ENCODE results near the gene HTR1A.

HTR1A gene

GRCh38 chr5:63931836-63932235, 30.4 kb downstream of the HTR1A start:
- DNase-seq, result no peak
- no peaks in the 10 kb centered on the region for H3K36me3 Mint-ChIP-seq (ENCODE audit: low read depth)
- no peak for ATAC-seq
- no peak overlapping the region for H3K27ac Mint-ChIP-seq
- H3K4me1 Mint-ChIP-seq, result no peaks in the 10 kb centered on the region
- peaks cover 21% of the 10 kb centered on the region for H3K9me3 Mint-ChIP-seq
- H3K27me3 Mint-ChIP-seq, result no peaks in the 10 kb centered on the region
- H3K4me3 Mint-ChIP-seq, result no peak overlapping the region

- Mint-ChIP-seq H3K36me3 (ENCODE audit: low read depth) (no peaks in the 10 kb centered on the region), H3K4me3 (no peak overlapping the region), H3K27me3 (no peaks in the 10 kb centered on the region), H3K9me3 (peaks cover 13% of the 10 kb centered on the region), H3K4me1 (no peaks in the 10 kb centered on the region), H3K27ac (no peak overlapping the region)
- DNase-seq, result no peak
- ATAC-seq, result no peak
Measured at GRCh38 chr5:63928451-63928850, 33.8 kb downstream of the HTR1A start.

GRCh38 chr5:63923914-63924313, 38.3 kb downstream of the HTR1A start:
- Mint-ChIP-seq H3K27ac (no peak overlapping the region), H3K4me3 (no peak overlapping the region), H3K9me3 (peaks cover 5% of the 10 kb centered on the region), H3K36me3 (ENCODE audit: low read depth) (no peaks in the 10 kb centered on the region), H3K27me3 (no peaks in the 10 kb centered on the region), H3K4me1 (no peaks in the 10 kb centered on the region)
- ATAC-seq, result no peak
- no peak for DNase-seq

- no peaks in the 10 kb centered on the region for H3K27me3 Mint-ChIP-seq
- H3K4me1 Mint-ChIP-seq, result no peaks in the 10 kb centered on the region
- no peaks in the 10 kb centered on the region for H3K9me3 Mint-ChIP-seq
- H3K4me3 Mint-ChIP-seq, result no peak overlapping the region
- H3K27ac Mint-ChIP-seq, result no peak overlapping the region
- no peak for DNase-seq
- no peaks in the 10 kb centered on the region for H3K36me3 Mint-ChIP-seq (ENCODE audit: low read depth)
- ATAC-seq, result no peak
Measured at GRCh38 chr5:63919763-63920478, 42.3 kb downstream of the HTR1A start.

- Mint-ChIP-seq H3K9me3 (no peaks in the 10 kb centered on the region), H3K27me3 (no peaks in the 10 kb centered on the region), H3K4me3 (no peak overlapping the region), H3K36me3 (ENCODE audit: low read depth) (no peaks in the 10 kb centered on the region), H3K27ac (no peak overlapping the region), H3K4me1 (no peaks in the 10 kb centered on the region)
- DNase-seq, result no peak
- no peak for ATAC-seq
Measured at GRCh38 chr5:63916786-63917185, 45.5 kb downstream of the HTR1A start.

- DNase-seq (no peak), ATAC-seq (no peak)
- Mint-ChIP-seq H3K27ac (no peak overlapping the region), H3K27me3 (no peaks in the 10 kb centered on the region), H3K4me3 (no peak overlapping the region), H3K9me3 (peaks cover 14% of the 10 kb centered on the region), H3K36me3 (ENCODE audit: low read depth) (no peaks in the 10 kb centered on the region), H3K4me1 (no peaks in the 10 kb centered on the region)
Measured at GRCh38 chr5:63911871-63912270, 50.4 kb downstream of the HTR1A start.
